Measurements from ENCODE around the gene VPS72.
"Not testable (repeated sequence)": the region's sequence is repeated elsewhere in the genome, so short reads cannot be mapped to it uniquely, and the experiment has no call there.

VPS72 gene, protein sequence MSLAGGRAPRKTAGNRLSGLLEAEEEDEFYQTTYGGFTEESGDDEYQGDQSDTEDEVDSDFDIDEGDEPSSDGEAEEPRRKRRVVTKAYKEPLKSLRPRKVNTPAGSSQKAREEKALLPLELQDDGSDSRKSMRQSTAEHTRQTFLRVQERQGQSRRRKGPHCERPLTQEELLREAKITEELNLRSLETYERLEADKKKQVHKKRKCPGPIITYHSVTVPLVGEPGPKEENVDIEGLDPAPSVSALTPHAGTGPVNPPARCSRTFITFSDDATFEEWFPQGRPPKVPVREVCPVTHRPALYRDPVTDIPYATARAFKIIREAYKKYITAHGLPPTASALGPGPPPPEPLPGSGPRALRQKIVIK

DNA sequence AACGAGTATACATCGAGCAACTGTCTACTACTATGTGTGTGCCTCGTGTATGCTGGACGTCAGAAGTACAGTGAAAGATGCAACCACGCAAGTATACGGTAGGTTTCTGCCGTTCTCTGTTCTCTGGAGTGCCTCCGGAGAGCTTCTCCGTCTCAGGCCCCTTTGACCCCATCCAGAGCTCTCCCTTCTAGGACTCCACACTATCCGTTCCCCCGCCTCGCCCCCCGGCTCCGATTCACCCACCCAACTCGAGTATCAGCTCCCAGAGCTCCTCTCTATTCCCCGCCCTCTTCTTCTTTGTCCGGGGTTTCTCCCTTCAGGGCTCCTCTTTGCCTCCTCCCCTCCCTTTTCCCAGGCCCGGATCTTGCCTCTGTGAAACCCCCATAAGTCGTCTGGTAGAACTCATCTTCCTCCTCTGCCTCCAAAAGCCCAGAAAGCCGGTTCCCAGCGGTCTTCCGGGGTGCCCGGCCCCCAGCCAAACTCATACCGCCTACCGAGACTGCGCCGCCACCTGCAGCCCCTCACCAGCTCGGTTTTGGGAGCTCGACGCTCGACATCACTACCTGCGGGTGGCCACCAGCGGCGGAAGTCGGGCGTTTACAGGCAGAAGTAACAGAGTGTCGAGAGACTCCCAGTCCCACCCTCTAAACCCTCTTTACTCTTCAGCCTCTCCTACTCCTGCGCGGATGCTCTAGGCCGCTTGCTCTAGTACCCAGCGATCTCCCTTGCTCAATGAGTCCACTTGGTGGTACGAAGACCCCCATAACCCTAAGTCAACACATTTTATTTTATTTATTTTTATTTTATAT, at the start of gene VPS72:
Gene VPS72, minus strand, starts transcription at position 561 of the 809 bp plus-strand sequence. Its CDS starts 76 bp downstream, at position 485.
- DNase-seq (ENCODE audit: low read depth), result peak; percentile 68

DNA sequence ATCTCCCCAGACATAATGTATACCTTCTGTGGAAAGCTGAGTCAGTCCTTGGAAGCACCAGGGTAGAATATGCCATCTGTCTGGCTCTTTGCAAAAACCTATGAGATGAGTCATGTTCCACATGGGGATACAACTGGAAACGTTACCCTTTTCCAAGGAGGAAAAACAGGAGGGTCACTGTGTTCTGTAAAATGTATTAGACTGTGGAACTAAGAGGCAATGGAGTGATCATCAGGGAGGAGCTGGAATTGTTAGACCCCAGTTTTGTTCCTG, 48.4 kb upstream of the VPS72 start:
- DNase-seq (ENCODE audit: low read depth), result no peak

DNA sequence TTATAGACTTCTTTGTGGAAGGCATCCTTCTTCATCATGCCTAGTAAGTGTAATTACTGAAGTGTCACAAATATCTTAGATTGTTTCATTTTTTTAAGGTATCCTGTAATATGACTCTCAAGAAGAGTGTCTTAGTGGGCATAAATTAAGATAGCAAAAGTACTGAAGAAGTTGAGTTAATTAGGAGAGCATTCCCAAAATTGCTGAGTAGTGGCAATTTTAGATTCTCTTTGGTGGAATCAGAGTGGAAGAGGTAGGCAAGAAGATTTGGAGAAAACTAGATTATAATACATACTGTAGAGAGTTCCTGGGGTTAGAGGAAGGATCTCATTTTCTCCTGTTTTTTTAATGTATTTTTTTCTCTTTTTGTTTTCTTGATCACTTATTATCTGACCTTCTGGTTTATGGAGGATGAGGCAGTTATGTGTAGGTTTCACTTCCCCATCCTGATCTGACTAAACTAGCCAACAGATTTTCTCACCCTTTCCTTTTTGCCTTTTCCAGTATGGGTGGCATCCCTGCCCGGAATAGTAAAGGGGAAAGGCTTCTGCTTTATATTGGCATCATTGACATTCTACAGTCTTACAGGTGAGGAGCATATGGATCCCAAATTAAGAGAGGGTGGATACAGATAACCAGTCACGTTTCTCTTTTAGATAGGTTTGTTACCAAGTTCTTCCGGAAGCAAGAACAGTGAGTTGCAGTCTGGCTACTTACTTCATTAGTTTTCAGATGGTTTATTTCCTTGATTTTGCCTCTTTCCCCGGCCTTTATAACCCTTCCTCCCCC, 47.9 kb upstream of the VPS72 start:
- no peak for DNase-seq (ENCODE audit: low read depth)

DNA sequence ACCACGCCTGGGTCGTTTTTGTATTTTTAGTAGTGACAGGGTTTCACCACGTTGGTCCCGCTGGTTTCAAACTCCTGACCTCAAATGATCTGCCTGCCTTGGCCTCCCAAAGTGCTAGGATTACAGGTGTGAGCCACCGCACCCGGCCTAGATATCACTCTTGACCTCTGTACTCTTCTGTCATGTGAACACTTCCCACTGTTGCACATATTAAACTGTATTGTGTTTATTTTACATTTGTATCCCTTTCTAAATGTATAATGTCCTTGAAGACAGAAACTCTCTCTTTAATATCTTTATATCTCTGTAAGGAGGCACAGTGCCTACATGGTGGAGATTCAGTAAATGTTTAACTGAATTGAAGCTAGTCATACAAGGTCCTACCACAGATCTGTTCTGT, 45.2 kb upstream of the VPS72 start:
- no peak for DNase-seq (ENCODE audit: low read depth)

DNA sequence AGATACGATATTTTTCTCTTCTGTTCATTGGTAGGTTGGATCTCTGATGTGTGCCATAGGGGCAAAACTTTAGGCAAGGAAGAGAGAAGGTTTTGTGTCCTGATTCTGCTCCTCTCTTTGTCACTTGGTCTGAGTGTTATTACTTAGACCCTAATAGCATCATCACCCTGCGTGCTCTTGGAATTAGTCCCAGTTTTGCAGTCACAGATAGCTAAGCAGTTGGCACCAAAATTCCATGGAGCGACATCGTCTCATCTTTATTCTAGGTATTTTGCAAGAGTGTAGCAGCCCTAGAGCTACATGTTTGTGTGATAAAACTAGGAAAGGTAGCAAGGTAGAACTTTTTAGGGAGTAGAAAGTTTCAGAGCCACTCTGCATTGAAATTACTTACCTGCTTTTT, 32.1 kb upstream of the VPS72 start:
- no peak for DNase-seq (ENCODE audit: low read depth)

DNA sequence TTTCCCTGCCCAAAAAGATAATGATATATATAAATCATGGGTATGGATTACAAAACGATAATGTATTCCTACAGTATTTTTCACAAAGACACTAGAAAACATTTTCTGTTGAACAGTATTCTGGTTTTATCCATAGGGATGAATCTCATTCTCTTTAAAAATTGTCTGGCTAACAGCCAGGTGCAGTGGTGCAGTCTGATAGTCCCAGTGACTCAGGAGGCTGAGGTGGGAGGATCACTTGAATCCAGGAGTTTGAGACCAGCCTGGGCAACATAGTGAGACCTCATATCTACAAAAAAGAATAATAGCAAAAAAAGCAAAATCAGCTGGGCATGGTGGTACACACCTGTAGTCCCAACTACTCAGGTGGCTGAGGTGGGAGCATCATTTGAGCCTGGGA, 31.6 kb upstream of the VPS72 start:
- no peak for DNase-seq (ENCODE audit: low read depth)

DNA sequence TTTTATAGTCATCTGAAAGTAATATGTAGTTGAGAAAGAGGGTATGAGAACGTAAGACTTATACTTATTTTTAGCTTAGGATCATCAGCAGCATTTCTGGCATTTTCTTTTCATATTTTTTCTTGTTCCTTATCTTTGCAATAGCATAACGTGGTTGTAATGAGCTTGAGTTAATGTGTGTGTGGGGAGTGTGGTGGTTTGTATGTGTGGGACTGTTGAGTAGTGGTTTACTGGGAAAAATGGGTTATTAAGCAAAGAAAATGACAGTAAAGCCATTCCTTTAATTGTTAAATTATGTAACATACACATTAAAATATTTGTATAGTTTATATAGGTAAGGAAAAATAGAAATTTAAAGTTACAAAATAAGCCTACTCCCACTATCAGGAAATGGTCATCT, 23.6 kb upstream of the VPS72 start:
- DNase-seq (ENCODE audit: low read depth), result no peak

DNA sequence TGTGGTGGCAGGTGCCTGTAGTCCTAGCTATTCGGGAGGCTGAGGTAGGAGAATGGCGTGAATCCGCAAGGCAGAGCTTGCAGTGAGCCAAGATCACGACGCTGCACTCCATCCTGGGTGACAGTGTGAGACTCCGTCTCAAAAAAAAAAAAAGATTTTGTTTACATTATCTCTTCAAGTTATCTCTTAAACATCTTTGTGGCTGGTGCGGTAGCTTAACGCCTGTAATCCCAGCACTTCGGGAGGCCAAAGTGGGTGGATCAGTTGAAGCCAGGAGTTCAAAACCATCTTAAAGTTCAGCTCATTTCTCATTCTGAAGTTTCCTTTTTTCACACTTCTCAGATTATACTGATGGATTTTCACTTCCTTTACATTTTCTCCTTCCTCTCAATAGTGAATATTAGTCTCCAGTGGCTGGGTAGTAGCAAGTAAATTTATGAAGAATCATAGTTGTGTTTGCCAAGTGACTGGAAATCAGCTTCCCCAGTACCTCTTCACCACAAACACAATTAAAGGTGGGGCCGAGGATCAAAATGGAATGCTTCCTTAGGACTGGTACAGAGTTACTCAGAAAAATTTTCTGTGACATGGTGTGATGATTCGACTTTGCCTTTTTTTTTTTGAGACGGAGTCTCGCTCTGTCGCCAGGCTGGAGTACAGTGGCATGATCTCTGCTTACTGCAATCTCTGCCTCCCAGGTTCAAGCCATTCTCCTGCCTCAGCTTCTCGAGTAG, 22.1 kb upstream of the VPS72 start:
- DNase-seq (ENCODE audit: low read depth), result no peak

DNA sequence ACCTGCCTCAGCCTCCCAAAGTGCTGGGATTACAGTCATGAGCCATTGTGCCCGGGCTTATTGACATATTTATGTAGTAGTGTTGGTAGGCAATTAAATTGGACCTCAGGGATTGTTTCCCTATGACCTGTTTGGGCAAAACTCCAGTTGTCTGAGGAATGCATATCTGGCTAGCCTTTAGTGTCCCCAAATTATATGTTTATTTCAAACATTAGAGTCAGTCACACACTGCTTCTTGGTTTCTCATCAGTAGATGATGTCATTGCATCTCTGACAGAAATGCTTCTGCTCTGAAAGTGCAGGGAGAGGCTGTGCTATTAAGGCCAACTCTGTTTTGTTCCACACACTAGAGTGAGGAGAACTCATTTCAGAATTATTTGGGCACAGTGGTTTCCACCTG, 20.8 kb upstream of the VPS72 start:
- DNase-seq (ENCODE audit: low read depth), result no peak

DNA sequence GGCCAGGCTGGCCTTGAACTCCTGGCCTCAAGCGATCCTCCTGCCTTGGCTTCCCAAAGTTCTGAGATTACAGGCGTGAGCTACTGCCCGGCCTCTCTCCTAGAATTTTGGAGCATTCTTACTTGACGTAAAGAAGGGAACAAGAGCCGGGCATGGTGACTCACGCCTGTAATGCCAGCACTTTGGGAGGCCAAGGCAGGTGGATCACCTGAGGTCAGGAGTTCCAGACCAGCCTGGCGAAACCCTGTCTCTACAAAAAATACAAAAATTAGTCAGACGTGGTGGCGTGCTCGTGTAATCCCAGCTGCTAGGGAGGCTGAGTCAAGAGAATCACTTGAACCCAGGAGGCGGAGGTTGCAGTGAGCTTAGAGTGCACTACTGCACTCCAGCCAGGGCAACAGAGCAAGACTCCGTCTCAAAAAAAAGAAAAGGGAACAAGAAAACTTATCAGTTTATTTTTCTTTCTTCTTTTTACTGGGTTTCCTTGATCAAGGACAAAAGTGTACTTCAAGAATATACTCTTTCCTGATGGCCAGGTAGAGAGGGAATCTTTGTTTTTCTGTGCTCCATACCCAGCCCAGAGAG, 15.5 kb upstream of the VPS72 start:
- not testable (repeated sequence) for DNase-seq (ENCODE audit: low read depth)

DNA sequence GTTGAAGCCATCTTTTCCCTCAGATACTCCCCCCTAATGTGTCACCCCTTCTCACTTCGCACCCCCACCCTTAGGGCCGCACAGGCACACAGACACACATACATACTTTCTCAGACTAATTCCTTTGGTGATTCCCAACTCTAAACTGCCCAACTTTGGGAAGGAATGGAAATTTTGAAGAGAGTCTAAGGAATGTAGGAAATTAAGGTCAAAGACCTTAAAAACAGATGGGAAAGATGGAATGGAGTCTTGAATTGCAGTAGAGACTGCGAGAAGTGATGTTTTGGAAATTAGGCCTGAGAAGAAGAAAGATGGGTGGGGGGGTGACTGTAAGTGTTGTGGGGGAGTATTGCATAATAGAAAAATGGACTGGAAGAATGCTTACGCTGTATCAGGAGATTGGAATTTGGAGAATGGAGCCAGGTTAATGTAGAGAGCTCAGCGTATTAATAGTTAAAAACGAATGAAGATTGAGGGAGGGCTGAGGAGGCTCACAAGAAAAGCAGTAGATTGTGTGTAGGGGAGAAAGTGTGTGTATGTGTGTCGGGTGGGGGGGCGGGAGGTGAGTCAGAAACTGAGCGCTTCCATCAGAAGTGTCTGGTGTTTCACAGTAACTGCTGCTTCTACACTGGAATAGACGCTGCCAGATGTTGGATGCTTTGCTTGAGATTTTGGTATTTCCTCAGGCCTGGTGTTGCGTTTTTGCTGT, 10.0 kb upstream of the VPS72 start:
- DNase-seq (ENCODE audit: low read depth), result no peak

DNA sequence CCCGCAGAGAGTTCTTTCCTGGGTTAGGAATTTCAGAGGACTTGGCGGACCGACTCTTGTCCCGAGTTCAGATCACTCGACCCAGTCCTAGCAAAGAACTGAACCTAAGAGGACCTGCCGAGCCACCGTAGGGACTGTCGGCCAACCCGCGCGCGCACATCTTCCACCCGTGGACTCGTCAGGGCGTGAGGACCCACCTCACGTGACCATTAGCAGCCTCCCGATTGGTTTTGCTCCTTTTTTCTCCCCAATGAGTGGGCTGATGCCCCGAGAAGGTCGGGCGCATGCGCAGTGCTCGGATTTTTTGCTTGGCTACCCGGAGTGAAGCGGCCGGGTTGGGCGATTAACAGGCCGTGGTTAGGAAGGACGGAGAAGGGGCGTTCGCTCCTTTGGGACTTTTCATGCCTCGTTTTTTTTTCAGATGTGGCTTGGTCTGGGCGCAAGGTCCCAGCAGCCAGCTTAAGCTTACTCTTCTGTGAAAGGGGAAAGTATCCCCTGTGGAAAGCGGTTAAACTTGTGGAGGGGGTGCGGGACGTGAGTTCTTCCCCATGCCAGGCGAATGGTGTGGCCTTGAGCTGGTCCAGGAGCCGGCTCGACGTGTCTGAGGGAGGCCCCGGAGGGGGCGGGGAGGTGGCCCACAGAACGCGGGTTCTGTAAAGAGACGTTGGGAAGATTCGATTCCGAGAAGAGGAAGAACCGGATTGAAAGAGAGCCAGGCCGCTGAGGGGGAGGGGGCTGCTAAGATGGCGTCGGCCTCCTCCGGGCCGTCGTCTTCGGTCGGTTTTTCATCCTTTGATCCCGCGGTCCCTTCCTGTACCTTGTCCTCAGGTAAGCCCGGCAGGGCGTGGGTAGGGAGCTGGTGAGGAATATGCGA, 8.5 kb upstream of the VPS72 start, which contains the start of gene PIP5K1A:
Gene PIP5K1A, plus strand, starts transcription at position 299 of the 874 bp plus-strand sequence. Its CDS starts 445 bp downstream, at position 744.
- DNase-seq (ENCODE audit: low read depth), result peak; percentile 97

DNA sequence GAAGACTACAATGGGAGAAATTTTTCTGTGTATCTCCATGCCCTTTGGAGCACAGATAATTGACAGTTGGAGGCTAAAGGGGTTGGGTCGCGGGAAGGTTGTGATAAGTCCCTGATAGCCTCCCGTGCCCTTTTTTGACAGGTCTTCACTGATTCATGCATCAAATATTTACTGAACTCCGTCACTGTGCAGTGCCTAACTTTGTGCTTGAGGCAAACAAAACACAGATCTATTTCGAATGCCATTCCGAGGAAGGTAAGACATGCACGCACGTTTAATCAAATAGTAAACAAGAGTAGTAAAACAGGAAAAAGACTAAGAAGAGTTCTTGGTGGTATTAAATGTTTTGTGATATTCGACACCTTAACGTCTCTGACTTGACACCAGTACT, 7.9 kb upstream of the VPS72 start:
- DNase-seq (ENCODE audit: low read depth), result no peak

DNA sequence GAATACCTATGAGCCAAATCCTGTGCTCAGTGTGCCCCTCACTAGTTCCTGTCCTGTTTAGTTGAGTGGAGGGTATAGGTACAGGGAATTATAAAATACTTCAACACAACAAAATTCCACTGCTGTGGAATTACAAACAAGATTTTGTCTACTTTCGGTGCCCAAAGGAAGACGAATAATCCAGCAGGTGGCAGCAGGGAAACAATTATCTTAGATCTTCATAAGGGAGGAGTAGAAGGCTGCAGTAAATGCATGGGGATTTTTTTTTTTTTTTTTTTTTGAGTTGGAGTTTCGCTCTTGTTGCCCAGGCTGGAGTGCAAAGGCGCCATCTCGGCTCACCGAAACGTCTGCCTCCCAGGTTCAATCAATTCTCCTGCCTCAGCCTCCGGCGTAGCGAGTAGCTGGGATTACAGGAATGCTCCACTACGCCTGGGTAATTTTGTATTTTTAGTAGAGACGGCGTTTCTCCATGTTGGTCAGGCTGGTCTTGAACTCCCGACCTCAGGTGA, 6.3 kb upstream of the VPS72 start:
- peak; percentile 46 for DNase-seq (ENCODE audit: low read depth)

DNA sequence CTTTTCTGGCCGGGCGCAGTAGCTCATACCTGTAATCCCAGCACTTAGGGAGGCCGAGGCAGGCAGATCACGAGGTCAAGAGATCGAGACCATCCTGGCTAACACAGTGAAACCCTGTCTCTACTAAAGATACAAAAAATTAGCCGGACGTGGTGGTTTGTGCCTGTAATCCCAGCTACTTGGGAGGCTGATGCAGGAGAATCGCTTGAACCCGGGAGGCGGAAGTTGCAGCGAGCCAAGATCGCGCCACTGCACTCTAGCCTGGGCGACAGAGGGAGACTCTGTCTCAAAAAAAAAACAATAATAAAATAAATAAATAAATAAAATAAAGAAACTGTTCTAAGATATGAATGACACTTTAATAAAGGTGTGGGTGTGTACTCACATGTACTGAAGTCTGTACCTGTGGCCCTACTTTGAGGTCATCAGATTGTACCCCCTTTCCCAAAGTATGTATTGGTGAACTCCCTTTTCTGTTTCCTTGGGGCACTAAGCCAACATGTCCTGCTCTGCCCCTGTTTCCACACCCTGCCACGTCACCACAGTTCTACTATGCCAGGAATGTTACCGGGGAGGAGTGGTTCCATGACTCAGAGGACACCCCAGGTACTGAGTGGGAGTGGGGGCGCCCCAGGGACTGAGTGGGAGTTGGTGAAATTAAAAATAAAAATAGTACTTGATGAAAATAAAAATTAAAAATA, 5.0 kb upstream of the VPS72 start:
- not testable (repeated sequence) for DNase-seq (ENCODE audit: low read depth)

DNA sequence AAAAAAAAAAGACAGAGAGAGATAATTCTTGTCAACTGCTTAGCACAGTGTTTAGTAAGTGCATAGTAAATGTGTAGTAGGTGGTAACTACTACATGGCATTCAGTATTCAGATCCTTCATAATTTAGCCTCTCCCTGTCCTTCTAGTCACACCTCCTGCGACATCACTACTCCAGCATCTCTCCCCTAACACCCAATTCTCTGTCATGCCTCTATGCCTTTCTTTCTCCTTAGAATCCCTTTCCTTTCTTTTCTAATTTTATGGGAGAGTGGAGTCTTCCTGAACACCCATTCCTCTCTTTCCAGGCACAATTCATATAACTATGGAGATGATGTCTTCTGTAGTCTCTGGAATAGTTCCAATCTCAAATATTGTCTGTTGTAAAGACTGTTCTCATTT, 3.9 kb upstream of the VPS72 start:
- DNase-seq (ENCODE audit: low read depth), result no peak

DNA sequence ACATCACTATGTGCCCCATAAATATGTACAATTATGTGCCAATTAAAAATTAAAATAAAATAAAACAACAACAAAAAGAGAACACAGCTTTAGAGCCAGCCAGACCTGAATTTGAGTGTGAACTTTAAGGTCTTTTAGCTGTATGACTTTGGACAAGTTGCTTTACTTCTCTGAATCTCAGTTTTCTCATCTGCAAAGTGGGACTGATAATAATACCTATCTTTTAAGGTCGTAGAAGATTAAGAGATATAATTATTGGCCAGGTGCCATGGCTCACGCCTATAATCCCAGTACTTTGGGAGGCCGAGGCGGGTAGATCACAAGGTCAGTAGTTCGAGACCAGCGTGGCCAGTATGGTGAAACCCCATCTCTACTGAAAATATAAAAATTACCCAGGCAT, 3.3 kb upstream of the VPS72 start:
- DNase-seq (ENCODE audit: low read depth), result no peak

DNA sequence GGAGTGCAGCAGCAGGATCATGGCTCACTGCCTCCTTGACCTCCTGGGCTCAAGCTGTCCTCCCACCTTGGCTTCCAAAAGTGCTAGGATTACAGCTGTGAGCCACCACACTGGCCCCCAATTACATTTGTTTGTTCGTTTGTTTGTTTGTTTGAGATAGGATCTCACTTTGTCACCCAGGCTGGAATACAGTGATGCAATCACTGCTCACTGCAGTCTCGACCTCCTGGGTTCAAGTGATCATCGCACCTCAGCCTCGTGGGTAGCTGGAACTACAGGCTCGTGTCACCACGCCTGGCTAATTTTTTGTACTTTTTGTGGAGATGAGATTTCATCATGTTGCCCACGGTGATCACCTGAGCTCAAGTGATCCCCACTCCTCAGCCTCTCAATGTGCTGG, 2.0 kb upstream of the VPS72 start:
- no peak for DNase-seq (ENCODE audit: low read depth)

DNA sequence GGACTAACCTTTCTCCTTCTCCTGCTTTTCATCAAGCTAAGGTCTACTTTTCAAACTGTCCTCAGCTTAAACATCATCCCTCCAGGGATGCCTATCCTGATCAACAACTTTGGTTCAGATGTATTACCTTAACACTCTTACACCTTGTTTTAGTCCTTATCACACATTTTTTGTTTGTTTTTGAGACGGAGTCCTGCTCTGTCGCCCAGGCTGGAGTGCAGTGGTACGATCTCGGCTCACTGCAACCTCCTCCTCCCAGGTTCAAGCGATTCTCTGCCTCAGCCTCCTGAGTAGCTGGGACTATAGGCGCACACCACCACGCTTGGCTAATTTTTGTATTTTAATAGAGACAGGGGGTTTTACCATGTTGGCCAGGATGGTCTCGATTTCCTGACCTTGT, 1.3 kb downstream of the VPS72 start:
- not testable (repeated sequence) for DNase-seq (ENCODE audit: low read depth)
